ENCODE results near the gene LYPD5.
"Not testable (repeated sequence)": the region's sequence is repeated elsewhere in the genome, so short reads cannot be mapped to it uniquely, and the experiment has no call there.

Gene LYPD5

DNA sequence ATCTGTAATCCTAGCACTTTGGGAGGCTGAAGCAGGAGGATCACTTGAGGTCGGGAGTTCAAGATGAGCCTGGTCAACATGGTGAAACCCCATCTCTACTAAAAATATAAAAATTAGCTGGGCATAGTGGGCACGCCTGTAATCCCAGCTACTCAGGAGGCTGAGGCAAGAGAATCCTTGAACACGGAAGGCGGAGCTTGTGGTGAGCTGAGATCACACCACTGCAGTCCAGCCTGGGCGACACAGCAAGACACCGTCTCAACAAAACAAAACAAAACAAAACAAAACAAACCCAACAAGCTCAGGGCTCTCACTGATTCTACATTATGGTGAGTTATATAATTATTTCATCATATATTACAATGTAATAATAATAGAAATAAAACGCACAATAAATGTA, 4.2 kb upstream of the LYPD5 start:
- H3K4me1 ChIP-seq (ENCODE audit: control insufficient read depth, insufficient read depth, low read length); H3K4me3 ChIP-seq (ENCODE audit: low read length); DNase-seq (ENCODE audit: low read depth, low spot score); H3K27me3 ChIP-seq (ENCODE audit: control insufficient read depth, insufficient read depth, low read length); H3K9me3 ChIP-seq (ENCODE audit: control insufficient read depth, insufficient read depth, low read length); H3K36me3 ChIP-seq (ENCODE audit: control insufficient read depth, insufficient read depth, low read length); H3K27ac ChIP-seq (ENCODE audit: low read length): not testable (repeated sequence)
- WGBS (ENCODE audit: insufficient coverage, insufficient read length): no CpG with 5 or more reads among the region's 7 CpGs

DNA sequence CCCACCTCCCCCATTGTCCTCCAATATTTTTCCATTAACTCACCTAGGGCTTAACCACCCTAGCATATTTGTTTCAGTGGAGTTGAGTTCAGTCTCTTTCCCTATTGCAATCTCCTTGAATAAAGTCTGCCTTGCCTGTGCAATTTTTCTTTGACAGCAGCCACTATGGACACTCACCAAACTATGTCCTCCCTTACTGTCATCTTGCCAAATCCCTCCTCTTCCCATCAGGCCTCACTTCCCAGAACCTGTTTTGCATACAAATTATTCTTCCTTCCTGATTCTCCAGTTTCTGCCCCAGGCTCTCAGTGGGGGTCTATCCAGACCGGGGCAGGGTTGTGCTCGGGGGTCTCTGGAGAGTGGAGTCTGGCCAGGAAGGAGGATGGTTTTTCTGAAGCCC, 2.2 kb upstream of the LYPD5 start:
- no peaks in the 10 kb centered on the region for H3K4me1 ChIP-seq (ENCODE audit: control insufficient read depth, insufficient read depth, low read length)
- H3K36me3 ChIP-seq (ENCODE audit: control insufficient read depth, insufficient read depth, low read length): no peaks in the 10 kb centered on the region
- H3K27ac ChIP-seq (ENCODE audit: low read length): no peak overlapping the region
- no CpG with 5 or more reads among the region's 2 CpGs for WGBS (ENCODE audit: insufficient coverage, insufficient read length)
- H3K9me3 ChIP-seq (ENCODE audit: control insufficient read depth, insufficient read depth, low read length): no peaks in the 10 kb centered on the region
- no peaks in the 10 kb centered on the region for H3K27me3 ChIP-seq (ENCODE audit: control insufficient read depth, insufficient read depth, low read length)
- no peak overlapping the region for H3K4me3 ChIP-seq (ENCODE audit: low read length)
- no peak for DNase-seq (ENCODE audit: low read depth, low spot score)

- H3K9me3 ChIP-seq (ENCODE audit: control insufficient read depth, insufficient read depth, low read length): no peaks in the 10 kb centered on the region
- no peak overlapping the region for H3K4me3 ChIP-seq (ENCODE audit: low read length)
- H3K36me3 ChIP-seq (ENCODE audit: control insufficient read depth, insufficient read depth, low read length): no peaks in the 10 kb centered on the region
- DNase-seq (ENCODE audit: low read depth, low spot score): no peak
- no peaks in the 10 kb centered on the region for H3K4me1 ChIP-seq (ENCODE audit: control insufficient read depth, insufficient read depth, low read length)
- 100% methylated on average over 1 of the region's 6 CpGs for WGBS (ENCODE audit: insufficient coverage, insufficient read length)
- peaks cover 5% of the 10 kb centered on the region; the same call in 1 of the 2 replicates for H3K27me3 ChIP-seq (ENCODE audit: control insufficient read depth, insufficient read depth, low read length)
- H3K27ac ChIP-seq (ENCODE audit: low read length): no peak overlapping the region
These were observed 2.6 kb downstream of the LYPD5 start for GRCh38 chr19:43799502-43800142.

DNA sequence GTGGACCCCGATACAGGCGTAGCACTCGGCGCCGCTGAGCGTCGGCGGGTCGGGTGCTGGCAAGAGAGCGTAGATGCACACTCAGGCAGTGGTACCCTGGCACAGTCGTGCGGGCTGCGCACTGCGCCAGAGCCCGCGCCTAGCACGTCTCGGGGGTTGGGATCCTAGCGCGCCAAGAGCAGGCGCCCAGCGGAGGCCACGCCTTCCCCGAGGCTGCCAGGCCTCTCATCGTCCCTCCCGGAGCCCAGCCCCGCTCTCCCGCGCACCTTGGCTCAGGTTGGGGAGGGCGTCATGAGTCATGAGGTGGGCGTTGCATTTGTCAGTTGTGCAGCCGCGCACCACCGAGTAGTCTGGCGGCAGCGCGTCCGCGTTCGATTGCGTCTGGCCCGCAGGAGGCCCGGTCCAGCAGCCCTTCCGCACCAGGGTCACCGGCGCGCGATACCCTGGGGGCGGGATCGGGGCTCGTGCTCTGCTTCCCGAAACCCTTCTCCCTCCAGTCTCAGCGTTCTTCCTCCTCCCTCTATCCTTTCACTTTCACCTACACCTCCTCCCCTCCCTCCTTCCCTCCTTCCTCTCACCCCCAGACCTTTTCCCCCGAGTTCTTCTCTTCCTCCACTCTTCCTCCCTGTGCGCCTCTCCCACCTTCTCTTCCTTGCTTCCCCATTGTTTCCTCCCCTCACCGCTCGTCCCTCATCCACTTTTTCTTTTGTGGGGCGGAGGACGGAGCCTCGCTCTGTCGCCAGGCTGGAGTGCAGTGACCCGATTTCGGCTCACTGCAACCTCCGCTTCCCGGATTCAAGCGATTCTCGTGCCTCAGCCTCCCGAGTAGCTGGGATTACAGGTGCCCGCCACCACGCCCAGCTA, 3.5 kb downstream of the LYPD5 start:
- WGBS (ENCODE audit: insufficient coverage, insufficient read length): no CpG with 5 or more reads among the region's 70 CpGs
- Histone ChIP-seq H3K36me3 (ENCODE audit: control insufficient read depth, insufficient read depth, low read length) (no peaks in the 10 kb centered on the region), H3K4me3 (ENCODE audit: low read length) (peak overlapping the region; percentile 54; the same call in 1 of the 2 replicates), H3K4me1 (ENCODE audit: control insufficient read depth, insufficient read depth, low read length) (no peaks in the 10 kb centered on the region), H3K27me3 (ENCODE audit: control insufficient read depth, insufficient read depth, low read length) (peaks cover 5% of the 10 kb centered on the region; the same call in 1 of the 2 replicates), H3K27ac (ENCODE audit: low read length) (no peak overlapping the region), H3K9me3 (ENCODE audit: control insufficient read depth, insufficient read depth, low read length) (no peaks in the 10 kb centered on the region)
- DNase-seq (ENCODE audit: low read depth, low spot score): peak; percentile 54

DNA sequence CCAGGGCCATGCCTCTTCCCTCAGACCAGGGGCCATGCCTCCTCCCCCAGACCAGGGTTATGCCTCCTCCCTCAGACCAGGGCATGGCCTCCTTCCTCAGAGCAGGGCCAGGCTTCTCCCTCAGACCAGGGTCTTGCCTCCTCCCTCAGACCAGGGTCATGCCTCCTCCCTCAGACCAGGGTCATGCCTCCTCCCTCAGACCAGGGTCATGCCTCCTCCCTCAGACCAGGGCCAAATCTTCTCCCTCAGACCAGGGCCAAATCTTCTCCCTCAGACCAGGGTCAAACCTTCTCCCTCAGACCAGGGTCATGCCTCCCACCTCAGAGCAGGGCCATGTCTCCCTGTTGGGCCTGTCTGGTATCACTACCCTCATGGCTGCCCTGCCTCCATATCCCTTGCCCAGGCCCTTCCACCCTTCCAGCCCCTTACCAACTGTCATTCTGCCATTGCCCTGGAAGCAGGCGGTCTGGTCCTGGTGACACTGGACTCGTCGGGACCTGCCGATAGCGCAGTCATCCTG, 4.2 kb downstream of the LYPD5 start:
- no peaks in the 10 kb centered on the region for H3K36me3 ChIP-seq (ENCODE audit: control insufficient read depth, insufficient read depth, low read length)
- H3K27ac ChIP-seq (ENCODE audit: low read length): no peak overlapping the region
- H3K27me3 ChIP-seq (ENCODE audit: control insufficient read depth, insufficient read depth, low read length): peaks cover 5% of the 10 kb centered on the region; the same call in 1 of the 2 replicates
- H3K9me3 ChIP-seq (ENCODE audit: control insufficient read depth, insufficient read depth, low read length): no peaks in the 10 kb centered on the region
- WGBS (ENCODE audit: insufficient coverage, insufficient read length): no CpG with 5 or more reads among the region's 5 CpGs
- no peak for DNase-seq (ENCODE audit: low read depth, low spot score)
- peak overlapping the region; percentile 54; the same call in 1 of the 2 replicates for H3K4me3 ChIP-seq (ENCODE audit: low read length)
- no peaks in the 10 kb centered on the region for H3K4me1 ChIP-seq (ENCODE audit: control insufficient read depth, insufficient read depth, low read length)

DNA sequence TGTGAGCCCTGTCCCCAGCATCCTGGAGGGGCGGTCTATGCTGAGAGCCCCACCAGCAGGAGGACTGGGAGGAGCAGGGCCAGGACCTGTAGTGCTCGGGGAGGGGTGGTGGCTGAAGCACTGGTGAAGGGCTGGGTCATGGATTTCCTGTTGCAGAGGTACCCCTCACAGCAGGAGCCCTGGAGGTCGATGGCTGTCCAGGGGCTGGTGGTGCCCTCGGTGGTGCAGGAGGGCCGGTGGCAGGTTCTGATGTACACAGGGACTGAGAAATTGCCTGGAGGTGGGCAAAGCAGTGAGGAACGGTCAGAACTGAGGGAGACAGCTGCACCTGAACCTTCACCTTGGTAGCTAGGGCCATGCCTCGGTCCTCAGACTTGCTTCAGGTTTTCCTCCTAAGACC, 4.7 kb downstream of the LYPD5 start:
- no CpG with 5 or more reads among the region's 7 CpGs for WGBS (ENCODE audit: insufficient coverage, insufficient read length)

DNA sequence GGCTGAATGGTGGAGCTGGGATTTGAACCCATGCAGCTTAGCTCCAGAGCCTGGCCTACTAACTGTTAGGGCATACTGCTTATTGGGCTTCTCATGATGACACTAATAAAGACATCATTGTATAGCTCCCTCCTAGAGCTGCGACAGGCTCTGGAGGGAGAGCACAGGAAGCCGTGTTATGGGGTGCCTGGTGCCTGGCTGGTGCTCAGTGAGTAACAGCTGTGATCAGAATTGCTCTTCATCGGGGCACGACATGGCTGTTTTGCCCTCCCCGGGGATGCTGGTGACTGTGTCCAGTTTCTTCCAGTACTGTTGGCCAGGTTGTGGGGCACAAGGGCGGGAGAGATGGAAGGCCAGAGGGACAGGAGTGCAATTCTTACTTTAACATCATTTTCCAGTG, 5.1 kb downstream of the LYPD5 start:
- H3K4me3 ChIP-seq (ENCODE audit: low read length): no peak overlapping the region
- no peak for DNase-seq (ENCODE audit: low read depth, low spot score)
- no peak overlapping the region for H3K27ac ChIP-seq (ENCODE audit: low read length)
- no peaks in the 10 kb centered on the region for H3K9me3 ChIP-seq (ENCODE audit: control insufficient read depth, insufficient read depth, low read length)
- H3K4me1 ChIP-seq (ENCODE audit: control insufficient read depth, insufficient read depth, low read length): no peaks in the 10 kb centered on the region
- WGBS (ENCODE audit: insufficient coverage, insufficient read length): no CpG with 5 or more reads among the region's 6 CpGs
- peaks cover 5% of the 10 kb centered on the region; the same call in 1 of the 2 replicates for H3K27me3 ChIP-seq (ENCODE audit: control insufficient read depth, insufficient read depth, low read length)
- no peaks in the 10 kb centered on the region for H3K36me3 ChIP-seq (ENCODE audit: control insufficient read depth, insufficient read depth, low read length)

More for the DNA sequence above, 4.7 kb downstream of the LYPD5 start:
- no peaks in the 10 kb centered on the region for H3K36me3 ChIP-seq (ENCODE audit: control insufficient read depth, insufficient read depth, low read length)
- H3K9me3 ChIP-seq (ENCODE audit: control insufficient read depth, insufficient read depth, low read length): no peaks in the 10 kb centered on the region
- DNase-seq (ENCODE audit: low read depth, low spot score): no peak
- no peak overlapping the region for H3K27ac ChIP-seq (ENCODE audit: low read length)
- H3K4me1 ChIP-seq (ENCODE audit: control insufficient read depth, insufficient read depth, low read length): no peaks in the 10 kb centered on the region
- peaks cover 5% of the 10 kb centered on the region; the same call in 1 of the 2 replicates for H3K27me3 ChIP-seq (ENCODE audit: control insufficient read depth, insufficient read depth, low read length)
- H3K4me3 ChIP-seq (ENCODE audit: low read length): no peak overlapping the region

DNA sequence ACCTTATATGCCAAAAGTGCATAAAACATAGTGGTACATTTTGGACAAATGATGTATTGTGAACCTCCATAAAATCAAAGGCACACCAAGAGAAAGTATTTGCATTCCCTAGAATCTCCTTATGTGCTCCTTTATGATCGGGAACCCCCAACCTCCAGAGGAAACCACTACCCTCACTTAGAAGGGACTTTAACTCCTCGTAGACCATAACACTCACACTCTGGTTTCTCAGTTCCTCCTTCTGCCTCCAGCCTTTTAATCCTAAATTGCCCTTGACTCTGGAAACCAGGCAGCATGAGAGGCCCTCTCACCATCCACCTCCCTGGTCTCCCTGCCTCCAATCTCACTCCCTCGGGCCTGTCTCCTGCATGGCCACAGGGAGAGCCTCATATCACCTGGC, 11.7 kb downstream of the LYPD5 start:
- no CpG with 5 or more reads among the region's 3 CpGs for WGBS (ENCODE audit: insufficient coverage, insufficient read length)
- Histone ChIP-seq H3K4me1 (ENCODE audit: control insufficient read depth, insufficient read depth, low read length) (no peaks in the 10 kb centered on the region), H3K27me3 (ENCODE audit: control insufficient read depth, insufficient read depth, low read length) (no peaks in the 10 kb centered on the region), H3K4me3 (ENCODE audit: low read length) (no peak overlapping the region), H3K27ac (ENCODE audit: low read length) (no peak overlapping the region), H3K9me3 (ENCODE audit: control insufficient read depth, insufficient read depth, low read length) (no peaks in the 10 kb centered on the region), H3K36me3 (ENCODE audit: control insufficient read depth, insufficient read depth, low read length) (no peaks in the 10 kb centered on the region)
- no peak for DNase-seq (ENCODE audit: low read depth, low spot score)

- no peaks in the 10 kb centered on the region for H3K36me3 ChIP-seq (ENCODE audit: control insufficient read depth, insufficient read depth, low read length)
- H3K9me3 ChIP-seq (ENCODE audit: control insufficient read depth, insufficient read depth, low read length): no peaks in the 10 kb centered on the region
- H3K27ac ChIP-seq (ENCODE audit: low read length): no peak overlapping the region
- no peaks in the 10 kb centered on the region for H3K4me1 ChIP-seq (ENCODE audit: control insufficient read depth, insufficient read depth, low read length)
- WGBS (ENCODE audit: insufficient coverage, insufficient read length): no CpG with 5 or more reads among the region's 3 CpGs
- H3K4me3 ChIP-seq (ENCODE audit: low read length): no peak overlapping the region
- H3K27me3 ChIP-seq (ENCODE audit: control insufficient read depth, insufficient read depth, low read length): no peaks in the 10 kb centered on the region
- DNase-seq (ENCODE audit: low read depth, low spot score): no peak
These were observed 13.2 kb downstream of the LYPD5 start for GRCh38 chr19:43789029-43789428.

DNA sequence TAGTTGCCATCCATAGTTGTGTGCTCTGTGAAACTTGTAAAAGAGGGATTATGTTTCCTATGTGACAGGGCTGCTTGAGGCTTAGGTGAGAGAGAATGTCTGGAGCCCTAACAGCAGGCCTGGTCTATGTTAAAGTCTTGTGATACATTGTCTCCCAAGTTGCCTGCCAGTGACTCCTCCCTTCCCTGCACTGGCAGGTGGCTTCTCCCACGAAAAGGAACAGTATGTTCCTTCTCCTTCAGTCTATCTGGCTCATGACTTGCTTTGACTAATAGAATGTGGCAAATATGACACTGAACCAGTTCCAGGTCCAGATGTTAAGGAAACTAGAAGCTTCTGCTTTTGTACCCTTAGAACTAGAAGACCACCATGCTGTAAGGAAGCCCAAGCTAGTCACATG, 15.6 kb downstream of the LYPD5 start:
- no CpG with 5 or more reads among the region's 1 CpG for WGBS (ENCODE audit: insufficient coverage, insufficient read length)
- Histone ChIP-seq H3K9me3 (ENCODE audit: control insufficient read depth, insufficient read depth, low read length) (no peaks in the 10 kb centered on the region), H3K27me3 (ENCODE audit: control insufficient read depth, insufficient read depth, low read length) (no peaks in the 10 kb centered on the region), H3K4me3 (ENCODE audit: low read length) (no peak overlapping the region), H3K4me1 (ENCODE audit: control insufficient read depth, insufficient read depth, low read length) (no peaks in the 10 kb centered on the region), H3K36me3 (ENCODE audit: control insufficient read depth, insufficient read depth, low read length) (no peaks in the 10 kb centered on the region), H3K27ac (ENCODE audit: low read length) (no peak overlapping the region)
- no peak for DNase-seq (ENCODE audit: low read depth, low spot score)
